ENCODE results near the gene CNTROB.
"Not testable (repeated sequence)": the region's sequence is repeated elsewhere in the genome, so short reads cannot be mapped to it uniquely, and the experiment has no call there.

The CNTROB gene

GRCh38 chr17:7943291-7943690 is 11.3 kb downstream of the CNTROB start:
- no peak for DNase-seq

- no peak for DNase-seq
Observed at GRCh38 chr17:7944326-7944725, 12.3 kb downstream of the CNTROB start.

GRCh38 chr17:7945651-7946050 is 13.6 kb downstream of the CNTROB start:
- no peak for DNase-seq

- no peak for DNase-seq
Observed at GRCh38 chr17:7946441-7946840, 14.4 kb downstream of the CNTROB start.

GRCh38 chr17:7947651-7948050 is 15.6 kb downstream of the CNTROB start:
- DNase-seq = no peak

GRCh38 chr17:7950578-7950977 is 18.6 kb downstream of the CNTROB start:
- DNase-seq = no peak

GRCh38 chr17:7951143-7951792 is 19.3 kb downstream of the CNTROB start:
- DNase-seq = peak; percentile 84

GRCh38 chr17:7953266-7953665 is 21.3 kb downstream of the CNTROB start:
- not testable (repeated sequence) for DNase-seq

GRCh38 chr17:7955414-7956227 is 23.6 kb downstream of the CNTROB start:
- no peak for DNase-seq

GRCh38 chr17:7956228-7956965 is 24.4 kb downstream of the CNTROB start:
- no peak for DNase-seq

- no peak for DNase-seq
Observed at GRCh38 chr17:7959503-7960253, 27.7 kb downstream of the CNTROB start.

- DNase-seq = no peak
Observed at GRCh38 chr17:7961421-7961820, 29.4 kb downstream of the CNTROB start.

- DNase-seq = no peak
Observed at GRCh38 chr17:7967751-7968150, 35.7 kb downstream of the CNTROB start.

- DNase-seq = no peak
Observed at GRCh38 chr17:7969433-7969832, 37.4 kb downstream of the CNTROB start.

GRCh38 chr17:7971651-7972050 is 39.6 kb downstream of the CNTROB start:
- DNase-seq = no peak

GRCh38 chr17:7972131-7972785 is 40.3 kb downstream of the CNTROB start:
- DNase-seq = no peak

- DNase-seq = no peak
Observed at GRCh38 chr17:7974638-7975131, 42.7 kb downstream of the CNTROB start.

- DNase-seq = no peak
Observed at GRCh38 chr17:7977039-7977438, 45.0 kb downstream of the CNTROB start.

- peak; percentile 13 for DNase-seq
Observed at GRCh38 chr17:7977805-7978204, 45.8 kb downstream of the CNTROB start.

- peak; percentile 28 for DNase-seq
Observed at GRCh38 chr17:7982173-7982572, 50.2 kb downstream of the CNTROB start.

- no peak for DNase-seq
Observed at GRCh38 chr17:7982666-7983065, 50.7 kb downstream of the CNTROB start.

- DNase-seq = no peak
Observed at GRCh38 chr17:7984904-7985303, 52.9 kb downstream of the CNTROB start.
